HepG2 (cell line): Measurements from ENCODE around the gene NKAIN4. TPM values are rescaled to one million over a fixed set of nuclear protein-coding genes. Genes with fewer than 3 reads are reported as not detected.

Experiments
- ATF7 ChIP-seq, 2 experiments: fragments of 450-650 bp in 1 of 2; sonication (generic) in 1 of 2; formaldehyde crosslinking in 1 of 2; IDR thresholded peaks; 2 replicates each; pipeline versions ENCODE4 v1.4.0 to v1.6.1; 2016 to 2020; ENCODE audit warnings: antibody characterized with exemption in 1 of 2, mild to moderate bottlenecking in 1 of 2, missing genetic modification reagents in 1 of 2
- GZF1 ChIP-seq: sonication (generic); formaldehyde crosslinking; IDR thresholded peaks from 2 replicates; pipeline ENCODE4 v1.5.1; 2020; ENCODE audit warnings: mild to moderate bottlenecking, missing genetic modification reagents
- HDAC2 ChIP-seq: sonication (generic); formaldehyde crosslinking; IDR thresholded peaks from 2 replicates; pipeline ENCODE4 v1.4.0; 2020; ENCODE audit warnings: missing genetic modification reagents
- KAT7 ChIP-seq: IDR thresholded peaks from 2 replicates; pipeline ENCODE4 v1.6.1; 2018; ENCODE audit warnings: borderline replicate concordance, missing compliant biosample characterization
- KLF13 ChIP-seq: sonication (generic); formaldehyde crosslinking; IDR thresholded peaks from 2 replicates; pipeline ENCODE4 v1.4.0; 2020; ENCODE audit warnings: mild to moderate bottlenecking, missing genetic modification reagents
- NFE2L1 ChIP-seq: sonication (generic); formaldehyde crosslinking; IDR thresholded peaks from 2 replicates; pipeline ENCODE4 v1.4.0; 2020; ENCODE audit warnings: missing genetic modification reagents, mild to moderate bottlenecking, borderline replicate concordance
- RXRB ChIP-seq: IDR thresholded peaks from 2 replicates; pipeline ENCODE4 v1.6.1; 2016; ENCODE audit warnings: borderline replicate concordance, missing genetic modification reagents, missing compliant biosample characterization
- SMAD9 ChIP-seq: sonication (generic); formaldehyde crosslinking; IDR thresholded peaks from 2 replicates; pipeline ENCODE4 v1.5.1; 2020; ENCODE audit warnings: mild to moderate bottlenecking, missing genetic modification reagents
- TBP ChIP-seq: sonication (generic); formaldehyde crosslinking; IDR thresholded peaks from 2 replicates; pipeline ENCODE4 v1.5.0; 2020; ENCODE audit warnings: missing genetic modification reagents
- ZNF24 ChIP-seq: fragments of 450-650 bp; IDR thresholded peaks from 2 replicates; pipeline ENCODE4 v1.6.1; 2017; ENCODE audit warnings: antibody characterized with exemption, mild to moderate bottlenecking
- ZNF496 ChIP-seq: sonication (generic); formaldehyde crosslinking; IDR thresholded peaks from 2 replicates; pipeline ENCODE4 v1.8.1; 2023; ENCODE audit warnings: mild to moderate bottlenecking, moderate library complexity, missing genetic modification reagents; ENCODE audit not compliant: insufficient replicate concordance
- ZNF567 ChIP-seq: sonication (generic); formaldehyde crosslinking; IDR thresholded peaks from 2 replicates; pipeline ENCODE4 v1.8.1; 2023; ENCODE audit warnings: mild to moderate bottlenecking, missing genetic modification reagents, borderline replicate concordance
- ZNF660 ChIP-seq: sonication (generic); formaldehyde crosslinking; IDR thresholded peaks from 2 replicates; pipeline ENCODE4 v1.5.1; 2020; ENCODE audit warnings: mild to moderate bottlenecking, low read depth, missing genetic modification reagents, borderline replicate concordance
- ZNF672 ChIP-seq: sonication (generic); formaldehyde crosslinking; IDR thresholded peaks from 2 replicates; pipeline ENCODE4 v1.8.1; 2022; ENCODE audit warnings: missing genetic modification reagents
- ZNF883 ChIP-seq: sonication (generic); formaldehyde crosslinking; IDR thresholded peaks from 2 replicates; pipeline ENCODE4 v1.5.1; 2020; ENCODE audit warnings: mild to moderate bottlenecking, missing genetic modification reagents; ENCODE audit errors: not compliant biosample characterization
- ZNF891 ChIP-seq: sonication (generic); formaldehyde crosslinking; IDR thresholded peaks from 2 replicates; pipeline ENCODE4 v1.5.0; 2020; ENCODE audit warnings: mild to moderate bottlenecking, missing genetic modification reagents
- polyA plus RNA-seq, 8 experiments: library from polyadenylated mRNA; depleted of rRNA in 3 of 8; stranded (reverse) in 7 of 8; unstranded in 1 of 8; fragments of >200 nt; fragmentation: Illumina TruSeq in 4 of 8; extraction: Trizol in 4 of 8; gene quantifications; 2 replicates each; pipeline versions ENCODE4 v1.2.1 to v1.2.3, GENCODE V29; 2011 to 2016; ENCODE audit warnings: low read depth in 4 of 8, missing spikeins in 1 of 8, mixed read lengths in 1 of 8; ENCODE audit not compliant: insufficient read depth in 1 of 8
- total RNA-seq, 5 experiments: library from RNA; depleted of rRNA; stranded (reverse); fragments of >200 nt; fragmentation: Illumina TruSeq; extraction: Trizol; gene quantifications; 2 replicates each; pipeline ENCODE4 v1.2.3, GENCODE V29; 2016; ENCODE audit warnings: low read depth in 1 of 5
- TF ChIP-seq, protein P1 (sequence below): sonication (generic); formaldehyde crosslinking; IDR thresholded peaks from 2 replicates; pipeline ENCODE4 v1.5.0; 2020; ENCODE audit warnings: mild to moderate bottlenecking, missing genetic modification reagents
- TF ChIP-seq, protein P2 (sequence below): IDR thresholded peaks from 2 replicates; pipeline ENCODE4 v1.6.1; 2016; ENCODE audit warnings: mild to moderate bottlenecking
- TF ChIP-seq, protein P3 (sequence below): IDR thresholded peaks from 2 replicates; pipeline ENCODE4 v1.6.1; 2012; ENCODE audit warnings: inconsistent platforms
- TF ChIP-seq, protein P4 (sequence below): sonication (generic); formaldehyde crosslinking; IDR thresholded peaks from 2 replicates; pipeline ENCODE4 v1.4.0; 2020; ENCODE audit warnings: missing genetic modification reagents
- TF ChIP-seq, protein P5 (sequence below): sonication (generic); formaldehyde crosslinking; IDR thresholded peaks from 2 replicates; pipeline ENCODE4 v1.5.1; 2020; ENCODE audit warnings: missing genetic modification reagents, mild to moderate bottlenecking, borderline replicate concordance

Gene NKAIN4
- total and polyA plus RNA-seq, 2 of the 13 experiments (the other 11 are each of a cell fraction or from before 2014, with no cell fraction given), result not detected

DNA sequence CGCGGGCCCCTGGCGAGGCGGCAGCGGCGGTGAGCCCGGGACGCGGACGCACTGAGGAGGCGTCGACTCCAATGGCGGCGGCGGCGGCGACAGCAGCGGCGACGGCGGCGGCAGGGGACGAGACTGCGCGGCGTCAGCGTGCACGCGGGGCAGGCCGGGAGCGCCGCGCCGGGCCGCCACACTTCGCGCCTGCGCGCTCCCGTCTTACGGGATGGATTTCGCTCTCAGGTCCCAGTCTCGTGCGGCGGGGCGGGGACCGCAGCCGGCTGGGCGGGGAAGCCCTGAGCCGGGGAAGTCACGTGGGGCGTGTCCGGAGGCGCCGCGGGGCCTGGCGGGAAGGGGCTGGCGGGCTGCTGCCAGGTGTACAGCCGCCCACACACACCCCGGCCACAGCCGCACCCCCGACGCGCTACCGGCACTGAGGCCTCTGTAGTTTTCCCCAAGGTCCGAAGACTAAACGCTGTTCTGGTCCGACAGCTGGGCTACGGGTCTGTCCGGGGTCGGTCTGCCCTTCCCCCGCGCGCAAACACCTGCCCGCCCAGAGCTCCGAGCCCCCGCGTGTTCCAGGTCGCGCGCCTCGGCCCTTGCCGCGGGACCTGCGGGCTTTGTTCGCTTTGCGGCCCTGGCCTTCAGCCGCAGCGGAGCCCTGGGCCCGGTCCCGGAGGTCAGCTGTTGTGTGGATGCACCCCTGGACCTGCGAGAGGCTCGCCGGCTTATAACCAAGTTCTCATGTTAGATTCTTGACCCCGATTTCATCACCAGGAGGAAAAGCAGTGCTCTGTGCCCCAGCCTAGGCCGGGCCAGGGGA lies 38.0 kb downstream of the NKAIN4 start, which contains the start of gene YTHDF1 (continued):
- TF ChIP-seq, protein P1, sequence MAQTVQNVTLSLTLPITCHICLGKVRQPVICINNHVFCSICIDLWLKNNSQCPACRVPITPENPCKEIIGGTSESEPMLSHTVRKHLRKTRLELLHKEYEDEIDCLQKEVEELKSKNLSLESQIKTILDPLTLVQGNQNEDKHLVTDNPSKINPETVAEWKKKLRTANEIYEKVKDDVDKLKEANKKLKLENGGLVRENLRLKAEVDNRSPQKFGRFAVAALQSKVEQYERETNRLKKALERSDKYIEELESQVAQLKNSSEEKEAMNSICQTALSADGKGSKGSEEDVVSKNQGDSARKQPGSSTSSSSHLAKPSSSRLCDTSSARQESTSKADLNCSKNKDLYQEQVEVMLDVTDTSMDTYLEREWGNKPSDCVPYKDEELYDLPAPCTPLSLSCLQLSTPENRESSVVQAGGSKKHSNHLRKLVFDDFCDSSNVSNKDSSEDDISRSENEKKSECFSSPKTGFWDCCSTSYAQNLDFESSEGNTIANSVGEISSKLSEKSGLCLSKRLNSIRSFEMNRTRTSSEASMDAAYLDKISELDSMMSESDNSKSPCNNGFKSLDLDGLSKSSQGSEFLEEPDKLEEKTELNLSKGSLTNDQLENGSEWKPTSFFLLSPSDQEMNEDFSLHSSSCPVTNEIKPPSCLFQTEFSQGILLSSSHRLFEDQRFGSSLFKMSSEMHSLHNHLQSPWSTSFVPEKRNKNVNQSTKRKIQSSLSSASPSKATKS (CRISPR knock-in tag), result no peak
- TF ChIP-seq, protein P2, sequence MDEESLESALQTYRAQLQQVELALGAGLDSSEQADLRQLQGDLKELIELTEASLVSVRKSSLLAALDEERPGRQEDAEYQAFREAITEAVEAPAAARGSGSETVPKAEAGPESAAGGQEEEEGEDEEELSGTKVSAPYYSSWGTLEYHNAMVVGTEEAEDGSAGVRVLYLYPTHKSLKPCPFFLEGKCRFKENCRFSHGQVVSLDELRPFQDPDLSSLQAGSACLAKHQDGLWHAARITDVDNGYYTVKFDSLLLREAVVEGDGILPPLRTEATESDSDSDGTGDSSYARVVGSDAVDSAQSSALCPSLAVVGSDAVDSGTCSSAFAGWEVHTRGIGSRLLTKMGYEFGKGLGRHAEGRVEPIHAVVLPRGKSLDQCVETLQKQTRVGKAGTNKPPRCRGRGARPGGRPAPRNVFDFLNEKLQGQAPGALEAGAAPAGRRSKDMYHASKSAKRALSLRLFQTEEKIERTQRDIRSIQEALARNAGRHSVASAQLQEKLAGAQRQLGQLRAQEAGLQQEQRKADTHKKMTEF (CRISPR knock-in tag), result peak; percentile 98
- peak; percentile 57; the same call in 1 of the 2 replicates for TF ChIP-seq KAT7
- 0 out of 2 replicates have a peak, but pooled peaks have one; percentile 58 for TF ChIP-seq ZNF660 (CRISPR knock-in tag)
- no peak for TF ChIP-seq ATF7 (IDR thresholded peaks at IDR 0.05)
- TF ChIP-seq ATF7 (CRISPR knock-in tag; IDR thresholded peaks at IDR 0.05), result peak; percentile 87
- peak; percentile 97 for TF ChIP-seq ZNF891 (CRISPR knock-in tag)
- TF ChIP-seq TBP (CRISPR knock-in tag), result no peak; the same call in 1 of the 2 replicates
- peak; percentile 64 for TF ChIP-seq RXRB
- TF ChIP-seq KLF13 (CRISPR knock-in tag), result peak; percentile 89; the same call in 1 of the 2 replicates
- TF ChIP-seq SMAD9 (CRISPR knock-in tag), result peak; percentile 98
- TF ChIP-seq GZF1 (CRISPR knock-in tag), result peak; percentile 71
- TF ChIP-seq ZNF883 (CRISPR knock-in tag), result peak; percentile 97
- TF ChIP-seq ZNF24, result no peak
- TF ChIP-seq, protein P3, sequence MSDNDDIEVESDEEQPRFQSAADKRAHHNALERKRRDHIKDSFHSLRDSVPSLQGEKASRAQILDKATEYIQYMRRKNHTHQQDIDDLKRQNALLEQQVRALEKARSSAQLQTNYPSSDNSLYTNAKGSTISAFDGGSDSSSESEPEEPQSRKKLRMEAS, result peak; percentile 98
- TF ChIP-seq ZNF496 (CRISPR knock-in tag), result no peak
- no peak for TF ChIP-seq ZNF672 (CRISPR knock-in tag)
- TF ChIP-seq HDAC2 (CRISPR knock-in tag), result peak; percentile 74; the same call in 1 of the 2 replicates
- TF ChIP-seq, protein P4, sequence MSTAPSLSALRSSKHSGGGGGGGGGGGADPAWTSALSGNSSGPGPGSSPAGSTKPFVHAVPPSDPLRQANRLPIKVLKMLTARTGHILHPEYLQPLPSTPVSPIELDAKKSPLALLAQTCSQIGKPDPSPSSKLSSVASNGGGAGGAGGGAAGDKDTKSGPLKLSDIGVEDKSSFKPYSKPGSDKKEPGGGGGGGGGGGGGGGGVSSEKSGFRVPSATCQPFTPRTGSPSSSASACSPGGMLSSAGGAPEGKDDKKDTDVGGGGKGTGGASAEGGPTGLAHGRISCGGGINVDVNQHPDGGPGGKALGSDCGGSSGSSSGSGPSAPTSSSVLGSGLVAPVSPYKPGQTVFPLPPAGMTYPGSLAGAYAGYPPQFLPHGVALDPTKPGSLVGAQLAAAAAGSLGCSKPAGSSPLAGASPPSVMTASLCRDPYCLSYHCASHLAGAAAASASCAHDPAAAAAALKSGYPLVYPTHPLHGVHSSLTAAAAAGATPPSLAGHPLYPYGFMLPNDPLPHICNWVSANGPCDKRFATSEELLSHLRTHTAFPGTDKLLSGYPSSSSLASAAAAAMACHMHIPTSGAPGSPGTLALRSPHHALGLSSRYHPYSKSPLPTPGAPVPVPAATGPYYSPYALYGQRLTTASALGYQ (CRISPR knock-in tag), result peak; percentile 88
- TF ChIP-seq NFE2L1, result peak; percentile 20; the same call in 1 of the 2 replicates
- TF ChIP-seq, protein P5, sequence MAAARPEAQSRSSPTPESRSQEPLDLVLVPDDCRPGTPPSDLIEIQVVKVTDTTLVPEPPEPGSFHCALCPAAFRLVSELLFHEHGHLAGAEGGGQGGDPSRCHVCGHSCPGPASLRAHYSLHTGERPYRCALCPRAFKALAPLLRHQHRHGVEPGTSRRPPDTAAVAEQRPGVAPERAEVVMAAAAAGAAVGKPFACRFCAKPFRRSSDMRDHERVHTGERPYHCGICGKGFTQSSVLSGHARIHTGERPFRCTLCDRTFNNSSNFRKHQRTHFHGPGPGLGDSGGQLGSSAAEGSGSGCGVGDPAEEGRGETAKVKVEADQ (CRISPR knock-in tag), result peak; percentile 97
- TF ChIP-seq ZNF567, result no peak; the same call in 1 of the 2 replicates
